ENCODE data around the gene NCOA7.
A peak's percentile ranks its signal among the peaks of the same experiment; 100 is the strongest.
"Not testable (repeated sequence)": the region's sequence is repeated elsewhere in the genome, so short reads cannot be mapped to it uniquely, and the experiment has no call there.

NCOA7 gene

DNA sequence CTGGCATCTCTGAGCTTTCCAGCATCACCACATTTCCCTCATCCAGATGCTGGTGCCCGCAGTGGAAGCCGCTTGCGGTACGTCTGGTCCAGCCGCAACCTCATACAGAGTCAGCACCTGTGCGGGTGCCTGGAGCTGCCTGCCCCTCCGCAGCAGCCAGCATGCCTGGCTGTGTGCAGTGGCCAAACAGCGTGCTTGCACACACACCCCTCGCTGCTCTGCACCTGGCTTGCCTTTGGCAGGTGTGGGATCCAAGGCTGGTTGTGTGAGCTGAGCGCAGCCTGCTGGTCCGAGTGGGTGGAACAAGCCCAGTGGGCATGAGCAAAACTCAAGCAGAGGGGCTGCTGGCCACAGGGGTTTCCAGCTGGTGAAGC is 162.7 kb downstream of the NCOA7 start:
- DNase-seq = peak; percentile 15

DNA sequence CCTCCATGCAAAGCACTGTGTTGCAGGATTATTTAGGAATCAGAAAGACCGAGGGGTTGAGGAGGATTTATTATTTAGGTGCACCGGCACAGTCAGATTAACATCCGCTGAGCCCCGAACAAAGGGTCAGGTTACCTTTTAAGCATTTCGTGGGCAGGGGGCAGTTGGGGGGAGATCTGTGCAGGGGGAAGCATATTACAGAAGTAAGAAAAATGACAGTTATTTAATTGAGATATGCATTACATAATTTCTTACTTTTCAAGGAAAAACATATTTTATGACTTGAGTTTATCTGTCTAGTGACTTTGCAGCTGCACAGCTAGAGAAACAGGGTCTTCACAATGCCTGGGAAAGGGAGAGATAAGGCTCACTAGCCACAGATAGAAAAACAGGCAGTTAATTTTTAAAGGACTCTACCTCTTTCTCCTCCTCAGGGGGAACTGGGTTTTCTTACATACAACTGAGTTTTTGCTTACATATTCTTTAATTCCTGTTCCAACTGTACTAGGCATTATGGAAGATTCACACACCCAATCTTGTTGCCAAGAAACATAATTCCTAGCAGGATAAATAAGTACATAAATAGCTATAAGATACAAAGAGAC is 164.1 kb downstream of the NCOA7 start:
- no peak for DNase-seq

DNA sequence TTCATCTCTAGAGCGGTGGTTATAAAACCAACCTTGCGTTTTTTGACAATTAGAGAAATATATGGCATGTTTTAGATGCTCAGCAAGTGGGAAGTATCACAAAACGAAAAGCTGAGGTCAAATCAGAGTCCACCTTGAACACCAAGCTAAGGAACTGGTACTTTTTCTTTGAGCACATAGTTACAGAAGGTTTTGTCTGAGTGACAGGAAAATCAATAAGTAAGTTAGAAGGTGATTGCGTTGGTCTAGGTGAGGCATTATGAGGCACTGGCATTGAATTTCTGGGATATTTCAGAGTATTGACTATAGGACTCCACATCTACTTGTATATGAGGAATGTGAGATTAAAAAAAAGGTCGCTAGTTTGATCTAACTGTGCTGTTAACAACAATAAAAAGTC is 165.2 kb downstream of the NCOA7 start:
- DNase-seq = no peak

DNA sequence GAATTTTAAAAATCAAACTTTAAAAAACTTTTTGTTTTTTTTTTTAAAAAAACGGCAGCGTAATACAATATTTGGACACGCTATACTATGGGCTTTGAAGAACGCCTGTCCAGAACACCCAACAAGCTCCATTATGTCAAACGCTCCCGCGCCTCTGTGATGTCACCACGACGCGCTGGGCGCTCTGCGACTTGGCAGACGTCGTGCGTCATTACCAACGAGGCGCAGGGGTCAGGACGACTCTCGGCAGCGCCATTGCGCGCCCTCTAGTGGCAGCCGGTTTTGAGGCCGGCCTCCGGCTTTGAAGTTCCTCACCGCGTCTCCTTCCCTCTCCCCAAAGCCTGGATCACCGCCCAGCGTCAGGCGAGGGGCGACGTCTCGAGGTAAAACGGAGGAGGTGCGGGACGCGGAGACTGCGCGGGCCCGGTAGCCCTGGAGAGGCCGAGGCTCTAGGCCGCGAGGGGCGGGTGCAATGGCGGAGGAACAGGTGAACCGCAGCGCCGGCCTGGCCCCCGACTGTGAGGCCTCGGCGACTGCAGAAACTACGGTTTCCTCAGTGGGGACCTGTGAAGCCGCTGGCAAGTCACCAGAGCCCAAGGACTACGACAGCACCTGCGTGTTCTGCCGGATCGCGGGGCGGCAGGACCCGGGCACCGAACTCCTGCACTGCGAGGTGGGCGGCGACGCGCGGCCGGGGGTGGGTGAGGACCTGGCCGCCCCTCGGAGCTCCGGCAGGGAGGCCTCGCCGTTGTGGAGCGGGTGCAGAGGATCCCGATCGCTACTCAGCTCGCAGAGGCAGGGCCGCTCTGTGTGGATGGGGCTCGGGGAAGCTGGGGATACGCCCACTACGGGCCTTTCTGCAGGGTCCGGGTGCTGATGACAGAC is 166.0 kb downstream of the NCOA7 start, which contains the start of gene HINT3:
TSS of gene HINT3 (plus strand) at position 265 of the 885 bp plus-strand sequence. CDS start at position 473, 208 bp downstream.
- peak; percentile 99 for DNase-seq

DNA sequence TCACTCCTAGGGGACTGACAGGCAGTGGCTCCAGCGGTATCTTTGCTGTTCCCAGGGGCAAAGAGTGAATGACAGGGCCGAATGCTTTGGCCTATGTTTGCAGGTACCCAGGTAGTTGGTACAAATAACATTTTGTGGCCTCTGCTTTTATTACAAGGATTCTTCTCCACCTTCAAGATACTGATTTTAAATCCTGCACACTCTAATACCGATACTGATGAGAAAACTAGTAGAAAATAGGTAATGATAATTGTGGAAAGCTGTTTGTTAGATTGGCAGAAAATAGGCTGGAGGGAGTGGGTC is 166.6 kb downstream of the NCOA7 start:
- DNase-seq = no peak

DNA sequence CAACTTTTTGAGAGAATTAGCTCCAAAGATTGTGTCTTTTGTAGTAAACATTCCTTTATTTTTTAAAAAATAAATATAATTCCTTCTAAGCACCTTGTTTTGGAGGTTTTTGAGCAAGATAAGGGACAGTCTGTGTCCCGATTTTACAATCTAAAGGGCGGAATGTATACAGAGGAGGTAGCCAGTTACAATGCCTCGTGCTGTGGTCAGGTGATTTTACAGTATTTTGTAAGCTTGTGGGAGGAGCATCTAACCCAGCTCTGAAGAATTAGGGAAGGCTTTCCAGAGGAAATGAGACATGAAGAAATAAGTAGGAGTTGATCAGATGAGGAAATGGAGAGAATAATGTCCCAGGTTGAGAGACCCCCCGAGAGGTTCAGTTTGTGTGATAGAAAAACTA is 167.1 kb downstream of the NCOA7 start:
- DNase-seq = no peak

DNA sequence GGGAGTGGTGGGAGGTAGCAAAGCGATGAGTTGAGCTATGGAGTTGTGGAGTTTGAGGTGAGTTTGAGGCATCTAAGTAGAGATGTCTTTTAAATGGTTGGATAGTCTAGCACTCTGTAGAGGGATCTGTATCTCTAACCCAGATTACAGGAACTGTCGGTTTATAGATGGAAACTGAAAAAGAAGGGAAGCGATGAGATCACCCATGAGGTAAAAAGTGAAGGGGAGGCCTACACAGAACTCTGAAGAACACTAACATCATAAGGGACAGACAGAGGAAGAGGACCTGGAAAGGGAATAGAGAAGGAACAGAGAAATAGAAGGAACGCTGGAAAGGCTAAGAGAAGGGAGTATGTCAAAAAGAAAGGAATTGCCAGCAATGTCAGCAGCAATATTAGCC is 168.3 kb downstream of the NCOA7 start:
- DNase-seq = no peak

DNA sequence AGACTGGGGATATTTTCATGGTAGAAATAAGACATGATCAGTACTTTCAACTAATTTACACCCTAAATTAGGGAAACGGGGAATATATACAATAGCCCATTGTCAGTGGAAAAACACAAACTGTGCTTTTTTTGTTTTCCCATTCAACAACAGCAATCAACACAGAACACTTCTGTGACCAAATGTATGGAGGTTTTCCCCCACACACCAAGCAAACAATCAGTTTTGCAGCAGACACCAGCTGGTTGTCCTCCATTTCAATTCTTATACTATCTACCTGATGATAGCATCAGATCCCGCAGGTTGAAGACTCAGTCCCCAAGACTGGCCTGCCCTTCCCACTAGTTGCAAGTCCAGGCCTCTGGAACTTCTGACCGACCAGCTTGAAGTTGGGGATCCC is 170.4 kb downstream of the NCOA7 start:
- DNase-seq = no peak

DNA sequence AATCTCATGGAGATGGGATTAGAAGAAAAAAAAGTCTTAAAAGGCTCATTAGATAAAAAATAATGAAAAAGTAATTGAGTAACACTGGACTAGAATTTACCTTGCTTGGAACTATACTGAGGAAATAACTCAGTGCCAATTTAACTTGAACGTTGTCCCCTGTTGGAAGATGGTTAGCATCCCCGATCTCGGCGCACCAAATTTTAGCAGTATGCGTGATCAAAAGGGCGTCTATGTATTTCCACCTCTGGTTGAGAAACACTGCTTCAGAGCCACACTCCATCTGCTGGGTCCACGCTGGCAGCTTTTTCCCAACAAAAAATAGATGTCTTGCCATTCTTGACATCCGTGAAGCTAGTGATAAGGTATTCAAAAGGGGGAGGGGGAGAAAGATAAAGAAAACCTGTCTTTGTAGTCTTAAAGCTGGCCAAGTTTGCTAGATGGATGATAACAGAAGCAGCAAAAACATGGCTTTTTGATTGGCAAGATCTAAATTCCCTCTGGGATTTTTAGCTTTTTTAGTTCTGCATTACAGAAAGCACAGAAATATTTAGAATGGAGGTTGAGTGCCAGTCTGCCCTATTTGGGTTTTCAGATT is 172.2 kb downstream of the NCOA7 start:
- no peak for DNase-seq

DNA sequence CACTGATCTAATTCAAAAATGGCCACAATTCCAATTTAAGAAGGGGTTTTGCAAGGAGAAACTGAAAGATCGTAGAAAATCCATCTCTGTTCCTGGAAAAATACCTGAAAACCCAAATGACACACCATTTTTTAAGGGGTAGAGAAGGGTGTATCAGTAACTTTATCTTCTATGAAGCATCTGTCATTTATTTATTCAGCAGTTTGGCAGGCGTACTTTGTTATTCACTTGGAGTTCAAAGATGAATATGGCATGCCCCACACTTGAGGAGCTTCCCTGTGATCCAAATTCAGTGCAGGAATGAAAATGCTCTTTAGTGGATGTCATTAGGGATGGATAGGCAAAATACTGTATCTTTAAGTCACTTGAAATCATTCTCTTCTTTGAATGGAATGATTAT is 173.1 kb downstream of the NCOA7 start:
- no peak for DNase-seq

DNA sequence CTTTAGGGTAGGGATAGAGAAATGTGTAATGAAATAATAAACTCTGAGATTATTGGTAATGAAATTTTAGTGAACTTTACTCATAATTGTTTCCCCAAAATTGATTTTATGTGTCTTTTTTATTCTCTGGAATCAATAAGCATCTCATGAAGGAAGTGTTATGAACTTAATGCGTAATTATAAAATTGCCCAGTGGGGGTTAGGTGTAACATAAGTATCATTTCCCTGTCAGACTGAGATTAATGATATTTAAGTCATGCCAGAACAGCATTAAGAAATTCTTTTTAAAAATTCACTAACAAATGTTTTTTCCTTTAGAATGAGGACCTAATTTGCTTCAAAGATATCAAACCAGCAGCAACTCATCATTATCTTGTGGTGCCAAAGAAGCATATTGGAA is 175.8 kb downstream of the NCOA7 start:
- DNase-seq = no peak

DNA sequence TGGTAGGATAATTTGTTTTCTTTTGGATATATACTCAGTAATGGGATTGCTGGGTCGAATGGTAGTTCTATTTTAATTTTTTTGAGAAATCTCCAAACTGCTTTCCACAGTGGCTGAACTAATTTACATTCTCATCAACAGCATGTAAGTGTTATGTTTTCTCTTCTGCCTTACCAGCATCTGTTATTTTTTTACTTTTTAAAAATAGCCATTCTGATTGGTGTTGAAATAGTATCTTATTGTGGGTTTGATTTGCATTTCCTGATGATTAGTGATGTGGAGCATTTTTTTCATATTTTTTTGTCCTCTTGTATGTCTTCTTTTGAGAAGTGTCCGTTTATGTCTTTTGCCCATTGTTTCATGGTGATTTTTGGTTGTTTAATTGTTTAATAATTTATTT is 177.7 kb downstream of the NCOA7 start:
- DNase-seq = no peak

DNA sequence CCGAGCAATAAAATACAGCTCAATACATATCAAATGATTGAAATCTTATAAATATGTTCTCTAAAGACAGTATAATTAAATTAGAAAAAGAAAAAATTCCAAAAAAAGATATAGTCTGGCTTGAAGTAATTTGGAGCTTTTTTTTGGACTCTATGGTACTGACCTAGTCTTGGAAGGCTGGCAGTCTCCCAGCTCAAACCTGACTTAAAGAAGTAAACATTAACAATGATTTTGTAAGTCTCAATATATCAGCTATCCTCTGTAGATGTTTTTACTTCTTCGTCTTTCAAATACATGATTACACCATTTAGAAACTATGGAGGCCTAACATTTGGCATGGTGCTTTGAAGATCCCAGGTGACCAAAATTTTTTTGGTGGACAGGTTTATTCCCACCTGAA is 180.0 kb downstream of the NCOA7 start:
- DNase-seq = no peak

DNA sequence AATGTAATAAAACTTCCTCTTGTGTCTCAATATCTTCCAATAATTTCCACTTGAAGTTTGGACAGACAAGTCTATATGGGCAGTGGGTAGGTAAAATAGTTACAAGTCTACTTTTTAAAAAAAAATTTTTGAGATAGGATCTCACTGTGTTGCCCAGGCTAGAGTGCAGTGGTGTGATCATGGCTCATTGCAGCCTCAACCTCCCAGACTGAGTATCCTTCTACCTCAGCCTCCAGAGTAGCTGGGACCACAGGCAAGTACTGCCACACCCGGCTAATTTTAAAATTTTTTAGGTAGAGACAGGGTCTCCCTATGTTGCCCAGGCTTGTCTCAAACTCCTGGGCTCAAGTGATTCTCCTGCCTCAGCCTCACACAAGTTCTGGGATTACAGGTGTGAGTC is 181.7 kb downstream of the NCOA7 start:
- not testable (repeated sequence) for DNase-seq

DNA sequence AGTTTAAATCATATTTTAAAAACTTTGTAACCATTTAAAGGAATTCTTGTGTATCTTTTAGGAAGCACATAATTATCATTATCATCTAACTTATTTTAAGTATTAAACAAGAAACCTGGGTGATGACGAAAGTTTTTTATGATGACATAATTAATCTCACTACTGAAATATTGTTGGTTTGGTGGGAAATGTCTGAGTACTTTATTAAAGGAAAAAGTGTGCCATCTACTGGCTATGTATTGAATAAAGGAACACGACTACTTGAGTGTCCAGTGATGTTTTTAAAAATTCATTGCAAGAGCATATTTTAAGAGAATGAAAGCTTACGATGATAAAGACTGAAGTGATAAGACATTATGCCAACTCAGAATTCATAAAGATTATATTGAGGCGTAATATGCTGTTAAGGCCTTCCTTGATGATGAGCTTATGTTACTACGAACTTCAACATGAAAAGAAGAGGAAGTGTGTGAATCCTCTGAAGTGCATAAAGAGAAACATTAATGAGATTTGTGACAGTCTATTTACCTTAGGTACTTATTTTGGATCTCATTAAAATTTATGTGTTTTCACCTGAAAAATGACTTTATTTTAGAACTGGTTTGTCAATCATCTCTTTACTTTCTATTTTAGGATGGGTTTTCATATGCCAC is 183.6 kb downstream of the NCOA7 start:
- peak; percentile 61 for DNase-seq

DNA sequence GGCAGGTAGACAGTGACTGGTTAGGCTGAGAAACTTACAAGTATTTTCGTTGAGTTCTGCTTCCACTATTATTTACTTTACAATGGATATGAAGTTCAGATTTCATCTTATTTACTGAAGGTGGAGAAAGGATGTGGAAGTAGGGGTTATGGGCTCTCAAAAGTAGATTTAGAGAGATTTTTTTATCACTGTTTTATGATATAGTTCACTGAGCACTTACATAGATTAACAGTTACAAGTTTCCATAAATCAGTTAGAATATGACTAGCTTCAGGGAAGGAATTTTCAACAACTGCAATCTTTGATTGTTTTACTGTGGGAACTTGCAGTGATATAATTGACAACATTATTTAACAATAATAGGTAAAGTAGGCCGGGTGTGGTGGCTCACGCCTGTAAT is 188.3 kb downstream of the NCOA7 start:
- no peak for DNase-seq

Measured in NCI-H1105 (cell line).